ENCODE data around the gene CILP.

The CILP gene

GRCh38 chr15:65254758-65255157 lies 43.5 kb upstream of the CILP start:
- no peak for DNase-seq (ENCODE audit: low read depth, low spot score)
- no peaks in the 10 kb centered on the region for H3K27me3 ChIP-seq (ENCODE audit: insufficient read depth, insufficient read length)
- H3K4me1 ChIP-seq (ENCODE audit: insufficient read depth, insufficient read length): peaks cover 12% of the 10 kb centered on the region
- no peak overlapping the region for H3K9ac ChIP-seq (ENCODE audit: insufficient read length, low read depth)
- H3K36me3 ChIP-seq (ENCODE audit: insufficient read depth, insufficient read length, low read length): no peaks in the 10 kb centered on the region
- H3K4me3 ChIP-seq (ENCODE audit: insufficient read length, low read depth): no peak overlapping the region
- no peaks in the 10 kb centered on the region for H3K9me3 ChIP-seq (ENCODE audit: insufficient read depth, low read length)
- TF ChIP-seq YY1 (IDR thresholded peaks at IDR 0.05; ENCODE audit: insufficient read depth, insufficient read length): no peak
- no peak for TF ChIP-seq ZNF274 (IDR thresholded peaks at IDR 0.05; ENCODE audit: low read depth, low read length)
- TF ChIP-seq SUZ12 (IDR thresholded peaks at IDR 0.05; ENCODE audit: extremely low read depth, insufficient read depth, insufficient read length): no peak

GRCh38 chr15:65254356-65254755 lies 43.1 kb upstream of the CILP start:
- no peaks in the 10 kb centered on the region for H3K36me3 ChIP-seq (ENCODE audit: insufficient read depth, insufficient read length, low read length)
- H3K9ac ChIP-seq (ENCODE audit: insufficient read length, low read depth): no peak overlapping the region
- peak; percentile 90 for DNase-seq (ENCODE audit: low read depth, low spot score)
- no peaks in the 10 kb centered on the region for H3K9me3 ChIP-seq (ENCODE audit: insufficient read depth, low read length)
- no peak for TF ChIP-seq SUZ12 (IDR thresholded peaks at IDR 0.05; ENCODE audit: extremely low read depth, insufficient read depth, insufficient read length)
- TF ChIP-seq ZNF274 (IDR thresholded peaks at IDR 0.05; ENCODE audit: low read depth, low read length): no peak
- H3K27me3 ChIP-seq (ENCODE audit: insufficient read depth, insufficient read length): no peaks in the 10 kb centered on the region
- no peak overlapping the region for H3K4me3 ChIP-seq (ENCODE audit: insufficient read length, low read depth)
- H3K4me1 ChIP-seq (ENCODE audit: insufficient read depth, insufficient read length): peaks cover 16% of the 10 kb centered on the region

- Histone ChIP-seq H3K36me3 (ENCODE audit: insufficient read depth, insufficient read length, low read length) (no peaks in the 10 kb centered on the region), H3K9ac (ENCODE audit: insufficient read length, low read depth) (no peak overlapping the region), H3K27me3 (ENCODE audit: insufficient read depth, insufficient read length) (no peaks in the 10 kb centered on the region), H3K9me3 (ENCODE audit: insufficient read depth, low read length) (no peaks in the 10 kb centered on the region), H3K4me3 (ENCODE audit: insufficient read length, low read depth) (no peak overlapping the region), H3K4me1 (ENCODE audit: insufficient read depth, insufficient read length) (peaks cover 18% of the 10 kb centered on the region)
- DNase-seq (ENCODE audit: low read depth, low spot score): no peak
- no peak for TF ChIP-seq ZNF274 (IDR thresholded peaks at IDR 0.05; ENCODE audit: low read depth, low read length)
- TF ChIP-seq SUZ12 (IDR thresholded peaks at IDR 0.05; ENCODE audit: extremely low read depth, insufficient read depth, insufficient read length): no peak
- no peak for TF ChIP-seq YY1 (IDR thresholded peaks at IDR 0.05; ENCODE audit: insufficient read depth, insufficient read length)
Measured at GRCh38 chr15:65249641-65250040, 38.4 kb upstream of the CILP start.

GRCh38 chr15:65248511-65249255 lies 37.4 kb upstream of the CILP start:
- Histone ChIP-seq H3K36me3 (ENCODE audit: insufficient read depth, insufficient read length, low read length) (no peaks in the 10 kb centered on the region), H3K9ac (ENCODE audit: insufficient read length, low read depth) (peak overlapping the region; percentile 22), H3K4me3 (ENCODE audit: insufficient read length, low read depth) (no peak overlapping the region), H3K27me3 (ENCODE audit: insufficient read depth, insufficient read length) (no peaks in the 10 kb centered on the region), H3K9me3 (ENCODE audit: insufficient read depth, low read length) (no peaks in the 10 kb centered on the region), H3K4me1 (ENCODE audit: insufficient read depth, insufficient read length) (peaks cover 16% of the 10 kb centered on the region)
- TF ChIP-seq SUZ12 (IDR thresholded peaks at IDR 0.05; ENCODE audit: extremely low read depth, insufficient read depth, insufficient read length) (no peak), YY1 (IDR thresholded peaks at IDR 0.05; ENCODE audit: insufficient read depth, insufficient read length) (no peak), ZNF274 (IDR thresholded peaks at IDR 0.05; ENCODE audit: low read depth, low read length) (no peak)
- peak; percentile 43 for DNase-seq (ENCODE audit: low read depth, low spot score)

GRCh38 chr15:65246939-65247338 lies 35.7 kb upstream of the CILP start:
- peaks cover 15% of the 10 kb centered on the region for H3K4me1 ChIP-seq (ENCODE audit: insufficient read depth, insufficient read length)
- DNase-seq (ENCODE audit: low read depth, low spot score): no peak
- no peaks in the 10 kb centered on the region for H3K9me3 ChIP-seq (ENCODE audit: insufficient read depth, low read length)
- H3K9ac ChIP-seq (ENCODE audit: insufficient read length, low read depth): no peak overlapping the region
- H3K4me3 ChIP-seq (ENCODE audit: insufficient read length, low read depth): no peak overlapping the region
- H3K27me3 ChIP-seq (ENCODE audit: insufficient read depth, insufficient read length): no peaks in the 10 kb centered on the region
- H3K36me3 ChIP-seq (ENCODE audit: insufficient read depth, insufficient read length, low read length): no peaks in the 10 kb centered on the region
- no peak for TF ChIP-seq ZNF274 (IDR thresholded peaks at IDR 0.05; ENCODE audit: low read depth, low read length)
- TF ChIP-seq YY1 (IDR thresholded peaks at IDR 0.05; ENCODE audit: insufficient read depth, insufficient read length): no peak
- no peak for TF ChIP-seq SUZ12 (IDR thresholded peaks at IDR 0.05; ENCODE audit: extremely low read depth, insufficient read depth, insufficient read length)

- no peak for DNase-seq (ENCODE audit: low read depth, low spot score)
- TF ChIP-seq SUZ12 (IDR thresholded peaks at IDR 0.05; ENCODE audit: extremely low read depth, insufficient read depth, insufficient read length) (no peak), YY1 (IDR thresholded peaks at IDR 0.05; ENCODE audit: insufficient read depth, insufficient read length) (no peak), ZNF274 (IDR thresholded peaks at IDR 0.05; ENCODE audit: low read depth, low read length) (no peak)
Measured at GRCh38 chr15:65246026-65246714, 34.9 kb upstream of the CILP start.

GRCh38 chr15:65245096-65245856 lies 34.0 kb upstream of the CILP start:
- H3K9ac ChIP-seq (ENCODE audit: insufficient read length, low read depth): no peak overlapping the region

More at GRCh38 chr15:65246026-65246714, 34.9 kb upstream of the CILP start:
- Histone ChIP-seq H3K36me3 (ENCODE audit: insufficient read depth, insufficient read length, low read length) (no peaks in the 10 kb centered on the region), H3K9me3 (ENCODE audit: insufficient read depth, low read length) (no peaks in the 10 kb centered on the region), H3K9ac (ENCODE audit: insufficient read length, low read depth) (no peak overlapping the region), H3K4me1 (ENCODE audit: insufficient read depth, insufficient read length) (peaks cover 14% of the 10 kb centered on the region), H3K4me3 (ENCODE audit: insufficient read length, low read depth) (no peak overlapping the region), H3K27me3 (ENCODE audit: insufficient read depth, insufficient read length) (no peaks in the 10 kb centered on the region)

More at GRCh38 chr15:65245096-65245856, 34.0 kb upstream of the CILP start:
- H3K4me3 ChIP-seq (ENCODE audit: insufficient read length, low read depth): no peak overlapping the region
- DNase-seq (ENCODE audit: low read depth, low spot score): no peak
- no peaks in the 10 kb centered on the region for H3K9me3 ChIP-seq (ENCODE audit: insufficient read depth, low read length)
- H3K27me3 ChIP-seq (ENCODE audit: insufficient read depth, insufficient read length): no peaks in the 10 kb centered on the region
- H3K4me1 ChIP-seq (ENCODE audit: insufficient read depth, insufficient read length): peaks cover 14% of the 10 kb centered on the region
- TF ChIP-seq ZNF274 (IDR thresholded peaks at IDR 0.05; ENCODE audit: low read depth, low read length) (no peak), SUZ12 (IDR thresholded peaks at IDR 0.05; ENCODE audit: extremely low read depth, insufficient read depth, insufficient read length) (no peak), YY1 (IDR thresholded peaks at IDR 0.05; ENCODE audit: insufficient read depth, insufficient read length) (no peak)
- no peaks in the 10 kb centered on the region for H3K36me3 ChIP-seq (ENCODE audit: insufficient read depth, insufficient read length, low read length)

Measured in NT2/D1 (cell line).